ENCODE results near the gene ARFGEF2.
"Not testable (repeated sequence)": the region's sequence is repeated elsewhere in the genome, so short reads cannot be mapped to it uniquely, and the experiment has no call there.

ARFGEF2 gene

GRCh38 chr20:48984575-48985219, 63.2 kb downstream of the ARFGEF2 start:
- Histone ChIP-seq H3K4me3 (ENCODE audit: low read length) (no peak overlapping the region), H3K9ac (ENCODE audit: low read depth, low read length) (no peak overlapping the region), H3K9me3 (replicated peaks; ENCODE audit: low read length) (no peaks in the 10 kb centered on the region), H3K4me1 (ENCODE audit: control insufficient read depth, insufficient read depth, low read length) (peaks cover 7% of the 10 kb centered on the region), H3K36me3 (ENCODE audit: insufficient read depth, low read length) (peaks cover 53% of the 10 kb centered on the region), H3K4me2 (ENCODE audit: low read length) (no peak overlapping the region), H3K27me3 (ENCODE audit: control insufficient read depth, insufficient read depth, low read length) (no peaks in the 10 kb centered on the region)

GRCh38 chr20:48986899-48987298, 65.4 kb downstream of the ARFGEF2 start:
- H3K4me1 ChIP-seq (ENCODE audit: control insufficient read depth, insufficient read depth, low read length): peaks cover 7% of the 10 kb centered on the region
- H3K27me3 ChIP-seq (ENCODE audit: control insufficient read depth, insufficient read depth, low read length): no peaks in the 10 kb centered on the region
- H3K9ac ChIP-seq (ENCODE audit: low read depth, low read length): no peak overlapping the region
- no peaks in the 10 kb centered on the region for H3K9me3 ChIP-seq (replicated peaks; ENCODE audit: low read length)
- no peak overlapping the region for H3K4me3 ChIP-seq (ENCODE audit: low read length)
- no peak overlapping the region for H3K4me2 ChIP-seq (ENCODE audit: low read length)
- peaks cover 71% of the 10 kb centered on the region for H3K36me3 ChIP-seq (ENCODE audit: insufficient read depth, low read length)

DNA sequence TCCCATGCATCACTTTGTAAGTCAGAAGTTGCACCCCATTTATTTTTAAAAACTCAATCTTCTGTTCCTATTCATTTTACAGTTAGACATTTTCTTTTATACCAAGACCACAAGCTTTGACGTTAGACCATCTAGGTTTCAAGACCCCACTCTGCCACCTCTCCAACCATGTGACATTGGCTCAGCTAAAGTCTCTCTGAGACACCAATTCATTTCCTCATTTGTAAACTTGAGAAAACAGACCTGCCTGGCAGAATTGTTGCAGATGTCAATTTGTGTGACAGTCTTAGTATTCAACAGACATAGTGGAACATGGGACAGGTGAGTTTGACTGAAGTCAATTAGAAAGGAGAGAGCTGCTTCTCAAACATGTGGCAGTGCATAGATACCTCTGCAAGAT, 69.0 kb downstream of the ARFGEF2 start:
- H3K9ac ChIP-seq (ENCODE audit: low read depth, low read length): no peak overlapping the region
- no peaks in the 10 kb centered on the region for H3K9me3 ChIP-seq (replicated peaks; ENCODE audit: low read length)
- H3K4me3 ChIP-seq (ENCODE audit: low read length): no peak overlapping the region
- no peaks in the 10 kb centered on the region for H3K27me3 ChIP-seq (ENCODE audit: control insufficient read depth, insufficient read depth, low read length)
- peaks cover 86% of the 10 kb centered on the region for H3K36me3 ChIP-seq (ENCODE audit: insufficient read depth, low read length)
- no peaks in the 10 kb centered on the region for H3K4me1 ChIP-seq (ENCODE audit: control insufficient read depth, insufficient read depth, low read length)
- H3K4me2 ChIP-seq (ENCODE audit: low read length): no peak overlapping the region

- no peak overlapping the region for H3K4me2 ChIP-seq (ENCODE audit: low read length)
- H3K9ac ChIP-seq (ENCODE audit: low read depth, low read length): no peak overlapping the region
- H3K9me3 ChIP-seq (replicated peaks; ENCODE audit: low read length): no peaks in the 10 kb centered on the region
- no peaks in the 10 kb centered on the region for H3K4me1 ChIP-seq (ENCODE audit: control insufficient read depth, insufficient read depth, low read length)
- no peak overlapping the region for H3K4me3 ChIP-seq (ENCODE audit: low read length)
- peaks cover 79% of the 10 kb centered on the region for H3K36me3 ChIP-seq (ENCODE audit: insufficient read depth, low read length)
- no peaks in the 10 kb centered on the region for H3K27me3 ChIP-seq (ENCODE audit: control insufficient read depth, insufficient read depth, low read length)
Measured at GRCh38 chr20:48995589-48995988, 74.1 kb downstream of the ARFGEF2 start.

- H3K27me3 ChIP-seq (ENCODE audit: control insufficient read depth, insufficient read depth, low read length): no peaks in the 10 kb centered on the region
- peaks cover 50% of the 10 kb centered on the region for H3K36me3 ChIP-seq (ENCODE audit: insufficient read depth, low read length)
- H3K9me3 ChIP-seq (replicated peaks; ENCODE audit: low read length): no peaks in the 10 kb centered on the region
- H3K4me2 ChIP-seq (ENCODE audit: low read length): no peak overlapping the region
- no peak overlapping the region for H3K4me3 ChIP-seq (ENCODE audit: low read length)
- H3K9ac ChIP-seq (ENCODE audit: low read depth, low read length): no peak overlapping the region
- H3K4me1 ChIP-seq (ENCODE audit: control insufficient read depth, insufficient read depth, low read length): no peaks in the 10 kb centered on the region
Measured at GRCh38 chr20:48999890-49000870, 78.7 kb downstream of the ARFGEF2 start.

- Histone ChIP-seq H3K36me3 (ENCODE audit: insufficient read depth, low read length) (peaks cover 47% of the 10 kb centered on the region), H3K9me3 (replicated peaks; ENCODE audit: low read length) (no peaks in the 10 kb centered on the region), H3K4me3 (ENCODE audit: low read length) (no peak overlapping the region), H3K27me3 (ENCODE audit: control insufficient read depth, insufficient read depth, low read length) (no peaks in the 10 kb centered on the region), H3K4me2 (ENCODE audit: low read length) (no peak overlapping the region), H3K4me1 (ENCODE audit: control insufficient read depth, insufficient read depth, low read length) (no peaks in the 10 kb centered on the region), H3K9ac (ENCODE audit: low read depth, low read length) (no peak overlapping the region)
Measured at GRCh38 chr20:49001741-49002140, 80.2 kb downstream of the ARFGEF2 start.

DNA sequence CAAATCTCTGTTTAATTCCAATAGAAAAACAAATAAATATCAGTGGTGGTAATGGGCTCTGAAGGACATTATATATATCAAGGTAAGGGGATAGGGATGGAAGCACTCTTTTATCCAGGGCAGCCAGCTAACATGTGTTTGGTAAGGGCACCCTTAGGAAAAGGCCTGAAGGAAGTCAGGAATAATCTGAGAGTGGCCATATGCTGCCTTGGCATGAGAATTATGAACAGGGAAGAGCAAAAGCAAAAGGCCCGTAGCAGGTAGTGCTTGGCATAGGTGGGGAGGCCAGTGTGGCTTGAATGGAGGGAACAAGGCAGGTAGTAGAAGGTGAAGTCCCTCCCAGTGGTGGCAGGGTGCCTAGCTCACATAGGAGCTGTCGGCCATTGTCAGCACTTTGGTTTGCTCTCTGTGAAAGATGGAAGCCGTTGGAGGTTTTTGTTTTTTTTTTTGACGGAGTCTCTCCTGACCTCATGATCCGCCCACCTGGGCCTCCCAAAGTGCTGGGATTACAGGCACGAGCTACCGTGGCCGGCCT, 85.0 kb downstream of the ARFGEF2 start:
- no peaks in the 10 kb centered on the region for H3K27me3 ChIP-seq (ENCODE audit: control insufficient read depth, insufficient read depth, low read length)
- no peaks in the 10 kb centered on the region for H3K4me1 ChIP-seq (ENCODE audit: control insufficient read depth, insufficient read depth, low read length)
- no peak overlapping the region for H3K4me3 ChIP-seq (ENCODE audit: low read length)
- peaks cover 39% of the 10 kb centered on the region for H3K36me3 ChIP-seq (ENCODE audit: insufficient read depth, low read length)
- no peaks in the 10 kb centered on the region for H3K9me3 ChIP-seq (replicated peaks; ENCODE audit: low read length)
- H3K9ac ChIP-seq (ENCODE audit: low read depth, low read length): no peak overlapping the region
- no peak overlapping the region for H3K4me2 ChIP-seq (ENCODE audit: low read length)

- no peak overlapping the region for H3K4me2 ChIP-seq (ENCODE audit: low read length)
- peaks cover 65% of the 10 kb centered on the region for H3K36me3 ChIP-seq (ENCODE audit: insufficient read depth, low read length)
- no peak overlapping the region for H3K9ac ChIP-seq (ENCODE audit: low read depth, low read length)
- no peak overlapping the region for H3K4me3 ChIP-seq (ENCODE audit: low read length)
- no peaks in the 10 kb centered on the region for H3K4me1 ChIP-seq (ENCODE audit: control insufficient read depth, insufficient read depth, low read length)
- no peaks in the 10 kb centered on the region for H3K9me3 ChIP-seq (replicated peaks; ENCODE audit: low read length)
- no peaks in the 10 kb centered on the region for H3K27me3 ChIP-seq (ENCODE audit: control insufficient read depth, insufficient read depth, low read length)
Measured at GRCh38 chr20:49009899-49010631, 88.6 kb downstream of the ARFGEF2 start.

DNA sequence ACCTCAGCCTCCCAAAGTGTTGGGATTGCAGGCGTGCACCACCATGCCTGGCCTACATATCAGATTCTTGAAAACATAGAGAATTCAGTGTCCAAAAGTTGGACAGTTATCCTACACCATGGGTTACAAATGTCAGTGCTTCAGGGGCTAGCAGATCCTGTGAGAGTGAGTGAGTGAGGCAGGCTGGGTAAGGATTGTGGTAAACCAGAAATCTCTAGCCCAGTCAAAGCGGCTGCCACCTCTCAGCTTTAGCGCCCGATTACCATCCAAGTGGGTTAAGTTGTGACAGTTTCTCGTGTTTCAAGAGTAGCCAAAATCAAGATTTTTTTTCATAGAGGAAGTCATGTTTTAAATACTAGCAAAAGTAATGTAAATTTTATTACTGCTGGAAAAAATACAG, 102.7 kb downstream of the ARFGEF2 start:
- Histone ChIP-seq H3K36me3 (ENCODE audit: insufficient read depth, low read length) (peaks cover 53% of the 10 kb centered on the region), H3K4me3 (ENCODE audit: low read length) (no peak overlapping the region), H3K4me2 (ENCODE audit: low read length) (no peak overlapping the region), H3K27me3 (ENCODE audit: control insufficient read depth, insufficient read depth, low read length) (no peaks in the 10 kb centered on the region), H3K4me1 (ENCODE audit: control insufficient read depth, insufficient read depth, low read length) (no peaks in the 10 kb centered on the region), H3K9me3 (replicated peaks; ENCODE audit: low read length) (no peaks in the 10 kb centered on the region), H3K9ac (ENCODE audit: low read depth, low read length) (no peak overlapping the region)

- H3K4me2 ChIP-seq (ENCODE audit: low read length); H3K9ac ChIP-seq (ENCODE audit: low read depth, low read length); H3K27me3 ChIP-seq (ENCODE audit: control insufficient read depth, insufficient read depth, low read length); H3K4me3 ChIP-seq (ENCODE audit: low read length); H3K4me1 ChIP-seq (ENCODE audit: control insufficient read depth, insufficient read depth, low read length); H3K9me3 ChIP-seq (replicated peaks; ENCODE audit: low read length): not testable (repeated sequence)
- H3K36me3 ChIP-seq (ENCODE audit: insufficient read depth, low read length): peaks cover 53% of the 10 kb centered on the region
Measured at GRCh38 chr20:49028177-49028576, 106.7 kb downstream of the ARFGEF2 start.

DNA sequence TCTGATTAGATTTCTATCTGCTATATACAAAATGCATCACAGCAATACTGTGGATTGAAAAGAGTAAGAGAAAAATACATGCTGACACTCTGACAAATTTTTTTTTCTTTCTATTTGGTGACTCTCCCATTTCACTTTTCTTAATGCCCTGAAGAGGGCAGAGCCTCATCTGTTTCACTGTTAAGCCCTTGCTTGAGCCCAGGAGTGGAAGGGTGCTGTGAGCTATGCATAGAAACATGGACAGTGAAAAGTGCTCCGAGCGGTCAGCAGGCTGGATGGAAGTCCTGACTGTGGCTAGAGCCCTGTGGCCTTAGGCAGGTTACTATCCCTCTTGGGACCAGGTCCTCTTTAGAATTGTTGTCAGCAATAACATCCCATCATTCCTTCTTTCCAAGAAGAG, 107.2 kb downstream of the ARFGEF2 start:
- H3K4me2 ChIP-seq (ENCODE audit: low read length): no peak overlapping the region
- H3K9ac ChIP-seq (ENCODE audit: low read depth, low read length): no peak overlapping the region

More for the DNA sequence above, 107.2 kb downstream of the ARFGEF2 start:
- H3K4me1 ChIP-seq (ENCODE audit: control insufficient read depth, insufficient read depth, low read length): no peaks in the 10 kb centered on the region
- H3K4me3 ChIP-seq (ENCODE audit: low read length): no peak overlapping the region
- peaks cover 56% of the 10 kb centered on the region for H3K36me3 ChIP-seq (ENCODE audit: insufficient read depth, low read length)
- H3K9me3 ChIP-seq (replicated peaks; ENCODE audit: low read length): no peaks in the 10 kb centered on the region
- H3K27me3 ChIP-seq (ENCODE audit: control insufficient read depth, insufficient read depth, low read length): no peaks in the 10 kb centered on the region

Data from skeletal muscle satellite cell (primary cell).